K562 (cell line): ENCODE results near the gene AMMECR1. TPM values are rescaled to one million over a fixed set of nuclear protein-coding genes. Genes with fewer than 3 reads are reported as not detected.

ENCODE experiments used
- ATAC-seq: fragments of 200-7000 bp; cut with Tn5 transposase; 3 replicates; pipeline ENCODE4 v1.9.1; 2020; ENCODE audit warnings: moderate library complexity
- BruUV-seq: library from RNA; stranded (reverse); fragments of 400-500 nt; replicated peaks from 2 replicates; lab custom pipeline; 2021; lab: Mats Ljungman, UMichigan
- CTCF ChIA-PET: fragments of 300-600 bp; formaldehyde crosslinking; extraction: SDS; loops from one replicate; lab custom pipeline; 2021; ENCODE audit warnings: low intra/inter-chr PET ratio; lab: Yijun Ruan, JAX
- POLR2A ChIA-PET: fragments of 300-600, 350-650 bp; sonication (Branson Sonifier 250); formaldehyde crosslinking; extraction: SDS; loops from one replicate; lab custom pipeline; 2021; ENCODE audit warnings: antibody characterized with exemption, inconsistent platforms; lab: Yijun Ruan, JAX
- DNase-seq, 4 experiments: peaks; one replicate each; pipeline versions ENCODE4 v3.0.0 to v3.0.0-alpha.2; 2011 to 2018; ENCODE audit warnings: low spot score in 3 of 4, mixed read lengths in 3 of 4; ENCODE audit errors: extremely low read depth in 1 of 4
- FAIRE-seq: peaks from 2 replicates; lab custom pipeline; 2011; peaks lifted over from hg19 to GRCh38; lab: Jason Lieb, UNC
- H2AFZ ChIP-seq: 2 replicates; pipeline ENCODE4 v1.6.0; 2011; ENCODE audit warnings: low read depth, low read length, control low read depth, inconsistent platforms
- H3K27ac ChIP-seq: fragments of 200-600 bp; 3 replicates; pipeline ENCODE4 v1.8.0; 2011; ENCODE audit warnings: low read depth, mild to moderate bottlenecking, control low read depth, inconsistent platforms, low read length, moderate library complexity, mixed read lengths; ENCODE audit errors: extremely low read depth
- H3K27me3 ChIP-seq, 2 experiments: fragments of 300-600 bp in 1 of 2; 2 replicates in 1 of 2; 3 replicates in 1 of 2; pipeline versions ENCODE4 v1.6.0 to v1.8.0; 2011; ENCODE audit warnings: inconsistent platforms in 2 of 2, low read length in 2 of 2, mild to moderate bottlenecking in 1 of 2, mixed read lengths in 1 of 2, moderate library complexity in 1 of 2; ENCODE audit not compliant: control insufficient read depth in 2 of 2, insufficient read depth in 2 of 2
- H3K36me3 ChIP-seq: fragments of 300-600 bp; 3 replicates; pipeline ENCODE4 v1.8.0; 2011; ENCODE audit warnings: mild to moderate bottlenecking, low read length, inconsistent platforms; ENCODE audit not compliant: control insufficient read depth, insufficient read depth
- H3K4me1 ChIP-seq, 2 experiments: fragments of 200-600 bp in 1 of 2; replicated peaks in 1 of 2; 2 replicates in 1 of 2; 3 replicates in 1 of 2; pipeline versions ENCODE4 v1.5.1 to v1.8.0; 2011; ENCODE audit warnings: inconsistent platforms in 2 of 2, low read length in 2 of 2, mild to moderate bottlenecking in 1 of 2, mixed read lengths in 1 of 2, moderate library complexity in 1 of 2; ENCODE audit not compliant: control insufficient read depth in 2 of 2, insufficient read depth in 2 of 2
- H3K4me2 ChIP-seq: 2 replicates; pipeline ENCODE4 v1.6.1; 2011; ENCODE audit warnings: low read length, control low read depth, inconsistent platforms, mixed read lengths; ENCODE audit not compliant: insufficient read depth
- H3K4me3 ChIP-seq: fragments of 200-600 bp; sonication (generic), shearing (Covaris generic); 2 replicates; pipeline ENCODE4 v1.5.1; 2016; ENCODE audit warnings: control low read depth, inconsistent platforms
- H3K79me2 ChIP-seq: fragments of 200-600 bp; 3 replicates; pipeline ENCODE4 v1.8.0; 2011; ENCODE audit warnings: low read length, inconsistent platforms; ENCODE audit not compliant: control insufficient read depth, insufficient read depth
- H3K9ac ChIP-seq, 2 experiments: 2 replicates each; pipeline versions ENCODE4 v1.6.0 to v1.6.1; 2011; ENCODE audit warnings: low read depth in 2 of 2, low read length in 2 of 2, control low read depth in 1 of 2, inconsistent platforms in 1 of 2, mild to moderate bottlenecking in 1 of 2, mixed read lengths in 1 of 2; ENCODE audit not compliant: insufficient read depth in 1 of 2
- H3K9me1 ChIP-seq: one replicate; pipeline ENCODE4 v1.6.0; 2011; ENCODE audit warnings: inconsistent platforms, mild to moderate bottlenecking, low read length, moderate library complexity; ENCODE audit not compliant: control insufficient read depth, insufficient read depth
- H3K9me3 ChIP-seq: replicated peaks from 2 replicates; pipeline ENCODE4 v1.5.1; 2011; ENCODE audit warnings: low read depth, low read length, inconsistent platforms; ENCODE audit not compliant: control insufficient read depth, insufficient read depth
- H4K20me1 ChIP-seq: replicated peaks from 2 replicates; pipeline ENCODE4 v1.6.1; 2011; ENCODE audit warnings: low read length, inconsistent platforms, mixed read lengths; ENCODE audit not compliant: control insufficient read depth, insufficient read depth
- BHLHE40 ChIP-seq: IDR thresholded peaks from 2 replicates; pipeline ENCODE4 v1.6.1; 2011; ENCODE audit warnings: low read length, improper control_type of control experiment
- CEBPB ChIP-seq: fragments of 450-650 bp; IDR thresholded peaks from 2 replicates; pipeline ENCODE4 v1.6.1; 2016; ENCODE audit warnings: missing genetic modification characterization, missing compliant biosample characterization
- CEBPG ChIP-seq, 3 experiments: fragments of 200-800 bp in 1 of 3; sonication (Bioruptor generic) in 1 of 3; sonication (generic) in 1 of 3; formaldehyde crosslinking in 1 of 3; IDR thresholded peaks in 2 of 3; conservative IDR thresholded peaks in 1 of 3; 2 replicates each; pipeline versions ENCODE4 v1.6.1 to v1.8.0; 2016 to 2022; ENCODE audit warnings: missing compliant biosample characterization in 2 of 3, missing genetic modification characterization in 2 of 3, mild to moderate bottlenecking in 1 of 3, missing genetic modification reagents in 1 of 3
- FOXM1 ChIP-seq, 2 experiments: fragments of 450-650 bp in 1 of 2; sonication (generic) in 1 of 2; formaldehyde crosslinking in 1 of 2; IDR thresholded peaks; 2 replicates each; pipeline versions ENCODE4 v1.6.1 to v1.9.0; 2017 to 2022; ENCODE audit warnings: low read depth in 2 of 2, mild to moderate bottlenecking in 2 of 2, missing genetic modification reagents in 1 of 2, moderate library complexity in 1 of 2
- HMG20B ChIP-seq: fragments of 250-450 bp; sonication (Bioruptor Pico); IDR thresholded peaks from 2 replicates; pipeline ENCODE4 v1.5.0; 2021; ENCODE audit warnings: mild to moderate bottlenecking
- NFE2L1 ChIP-seq: fragments of 450-650 bp; IDR thresholded peaks from 2 replicates; pipeline ENCODE4 v1.6.1; 2016; ENCODE audit warnings: missing genetic modification characterization, low read depth, mild to moderate bottlenecking, missing compliant biosample characterization, moderate library complexity, borderline replicate concordance
- NR2C1 ChIP-seq, 2 experiments: fragments of 450-650 bp; IDR thresholded peaks; 2 replicates each; pipeline ENCODE4 v1.6.1; 2017; ENCODE audit warnings: mild to moderate bottlenecking in 2 of 2, antibody characterized with exemption in 1 of 2, inconsistent platforms in 1 of 2, missing compliant biosample characterization in 1 of 2, missing genetic modification characterization in 1 of 2
- RBM25 ChIP-seq: fragments of 200-400 bp; formaldehyde crosslinking; IDR thresholded peaks from 2 replicates; pipeline ENCODE4 v1.6.1; 2018; ENCODE audit warnings: low read length, low read depth, moderate library complexity; ENCODE audit not compliant: severe bottlenecking
- SMAD4 ChIP-seq: fragments of 250-450 bp; sonication (Bioruptor Pico); conservative IDR thresholded peaks from 2 replicates; pipeline ENCODE4 v1.8.0; 2021; ENCODE audit warnings: inconsistent platforms, mild to moderate bottlenecking, moderate library complexity
- WGBS: fragments of 100-300 bp; shearing (Covaris generic); methylation state at CpG from one replicate; pipeline ENCODE4 v1.1.6; 2016; ENCODE audit warnings: low coverage, mixed read lengths; ENCODE audit not compliant: insufficient coverage; ENCODE audit errors: missing lambda C conversion rate; 5-methylcytosine and 5-hydroxymethylcytosine counted together
- in situ Hi-C: fragments of 300-500 bp; cut with MboI; formaldehyde crosslinking; loops from 4 replicates; pipeline ENCODE4 v1.15.0; 2018; ENCODE audit warnings: inconsistent platforms, mixed read lengths
- intact Hi-C: fragments of 100-400 bp; cut with micrococcal nuclease; formaldehyde crosslinking; loops from 2 replicates; pipeline ENCODE4 v1.14.2; 2022
- polyA plus RNA-seq, 8 experiments: library from polyadenylated mRNA; depleted of rRNA in 4 of 8; stranded (reverse) in 5 of 8; unstranded in 3 of 8; fragments of >200 nt; fragmentation: Nextera tagmentation in 2 of 8; fragmentation: Illumina TruSeq in 1 of 8; extraction: Ambion mirVana in 2 of 8; extraction: Trizol in 1 of 8; gene quantifications; 2 replicates each; pipeline versions ENCODE4 v1.2.1 to v1.2.3, GENCODE V29; 2011 to 2014; ENCODE audit warnings: inconsistent platforms in 1 of 8, missing spikeins in 1 of 8
- total RNA-seq, 7 experiments: library from RNA; depleted of rRNA in 6 of 7; stranded (reverse); fragments of >200 nt in 6 of 7; fragmentation: Illumina TruSeq in 2 of 7; extraction: Trizol in 2 of 7; gene quantifications; 2 replicates each; pipeline versions ENCODE4 v1.2.1 to v1.2.3, GENCODE V29; 2011 to 2021; ENCODE audit warnings: low replicate concordance in 1 of 7

AMMECR1 gene
- total and polyA plus RNA-seq, 9 of the 15 experiments (the other 6 are each of a cell fraction or from before 2014, with no cell fraction given), result 13.9 to 36.7 (median 23.6) TPM

GRCh38 chrX:110218591-110218990 is 99.3 kb downstream of the AMMECR1 start:
- H3K79me2 ChIP-seq, result peaks cover 24% of the 10 kb centered on the region; the same call in 2 of the 3 replicates
- POLR2A ChIA-PET, result interaction anchor here (1.0 kb wide), 1 partner anchor 11 kb away, joined by 4 read pairs; no protein-coding TSS in a partner anchor
- no peaks in the 10 kb centered on the region for H3K9me1 ChIP-seq
- no TSS peak for BruUV-seq
- H3K4me2 ChIP-seq, result no peak overlapping the region
- TF ChIP-seq BHLHE40 (no peak), NR2C1 (IDR thresholded peaks at IDR 0.05) (no peak), NR2C1 (tag; IDR thresholded peaks at IDR 0.05) (no peak), CEBPG (CRISPR knock-in tag; IDR thresholded peaks at IDR 0.05) (no peak), CEBPG (tag; conservative IDR thresholded peaks at IDR 0.05 in 1 of 2, IDR thresholded peaks at IDR 0.05 in 1 of 2) (0 out of 4 replicates have a peak, but pooled peaks of 1 of the 2 experiments have one; percentile 40), CEBPB (tag) (peak; percentile 27; the same call in 1 of the 2 replicates), FOXM1 (IDR thresholded peaks at IDR 0.05; ENCODE audit: low read depth) (no peak), FOXM1 (CRISPR knock-in tag; IDR thresholded peaks at IDR 0.05; ENCODE audit: low read depth) (no peak), HMG20B (CRISPR knock-in tag) (no peak), NFE2L1 (tag) (no peak), RBM25 (no peak), SMAD4 (CRISPR knock-in tag) (no peak)
- H3K4me3 ChIP-seq, result no peak overlapping the region
- CTCF ChIA-PET, result no interaction called here
- WGBS, result 71% methylated on average over 2 of the region's 2 CpGs
- H3K4me1 ChIP-seq, result no peaks in the 10 kb centered on the region; a peak in 2 of 5 replicates
- H3K27ac ChIP-seq, result no peak overlapping the region
- no peak for DNase-seq
- ATAC-seq, result no peak
- no peaks in the 10 kb centered on the region for H4K20me1 ChIP-seq
- in situ Hi-C loops, result no loop called here
- H2AFZ ChIP-seq, result no peak overlapping the region
- no peak for FAIRE-seq
- peaks cover 17% of the 10 kb centered on the region; the same call in 2 of the 3 replicates for H3K36me3 ChIP-seq
- H3K9ac ChIP-seq, result no peak overlapping the region
- H3K27me3 ChIP-seq, result no peaks in the 10 kb centered on the region
- intact Hi-C loops, result no loop called here
- no peaks in the 10 kb centered on the region for H3K9me3 ChIP-seq
